Kidney epithelial cell (primary cell): ENCODE results near the gene METTL25. TPM values are rescaled to one million over a fixed set of nuclear protein-coding genes. Genes with fewer than 3 reads are reported as not detected.

Experiments used
- DNase-seq: peaks from one replicate; pipeline ENCODE4 v3.0.0-alpha.2; 2010; ENCODE audit warnings: low read depth
- H3K27me3 ChIP-seq: 2 replicates; pipeline ENCODE4 v1.6.0; 2011; ENCODE audit warnings: low read length; ENCODE audit not compliant: control insufficient read depth, insufficient read depth
- H3K36me3 ChIP-seq: 2 replicates; pipeline ENCODE4 v1.5.1; 2011; ENCODE audit warnings: low read length; ENCODE audit not compliant: control insufficient read depth, insufficient read depth
- H3K4me3 ChIP-seq: 2 replicates; pipeline ENCODE4 v1.5.1; 2011; ENCODE audit warnings: low read depth, mild to moderate bottlenecking, control low read depth, low read length
- CTCF ChIP-seq: IDR thresholded peaks from 2 replicates; pipeline ENCODE4 v1.5.1; 2011; ENCODE audit warnings: mild to moderate bottlenecking, moderate library complexity, low read length, control low read depth, inconsistent platforms; ENCODE audit not compliant: insufficient read depth, poor library complexity, severe bottlenecking
- total RNA-seq: library from RNA; depleted of rRNA; stranded (reverse); fragments of >200 nt; gene quantifications from 2 replicates; pipeline ENCODE4 v1.2.3, GENCODE V29; 2015

Gene METTL25
- total RNA-seq, 1 donor from 2014 or later, result 5.3 TPM

- no peaks in the 10 kb centered on the region for H3K36me3 ChIP-seq
- TF ChIP-seq CTCF, result no peak
- H3K27me3 ChIP-seq, result no peaks in the 10 kb centered on the region
- no peak for DNase-seq
- no peak overlapping the region for H3K4me3 ChIP-seq
Measured at GRCh38 chr12:82514880-82515279, 156.6 kb downstream of the METTL25 start.

GRCh38 chr12:82515652-82516051, 157.3 kb downstream of the METTL25 start:
- Histone ChIP-seq H3K27me3 (no peaks in the 10 kb centered on the region), H3K36me3 (no peaks in the 10 kb centered on the region), H3K4me3 (no peak overlapping the region)
- DNase-seq, result no peak
- no peak for TF ChIP-seq CTCF

GRCh38 chr12:82517027-82517426, 158.7 kb downstream of the METTL25 start:
- H3K36me3 ChIP-seq, result no peaks in the 10 kb centered on the region
- peak; percentile 48 for TF ChIP-seq CTCF
- no peak overlapping the region for H3K4me3 ChIP-seq
- H3K27me3 ChIP-seq, result no peaks in the 10 kb centered on the region
- no peak for DNase-seq

GRCh38 chr12:82517808-82518207, 159.5 kb downstream of the METTL25 start:
- Histone ChIP-seq H3K27me3 (no peaks in the 10 kb centered on the region), H3K36me3 (no peaks in the 10 kb centered on the region), H3K4me3 (no peak overlapping the region)
- no peak for DNase-seq
- TF ChIP-seq CTCF, result no peak

- DNase-seq, result no peak
- Histone ChIP-seq H3K36me3 (no peaks in the 10 kb centered on the region), H3K27me3 (no peaks in the 10 kb centered on the region), H3K4me3 (no peak overlapping the region)
- no peak for TF ChIP-seq CTCF
Measured at GRCh38 chr12:82519510-82519909, 161.2 kb downstream of the METTL25 start.

- no peaks in the 10 kb centered on the region for H3K36me3 ChIP-seq
- no peak for TF ChIP-seq CTCF
- no peak for DNase-seq
Measured at GRCh38 chr12:82522285-82522684, 164.0 kb downstream of the METTL25 start.

More at GRCh38 chr12:82522285-82522684, 164.0 kb downstream of the METTL25 start:
- H3K4me3 ChIP-seq, result no peak overlapping the region
- no peaks in the 10 kb centered on the region for H3K27me3 ChIP-seq
